H9 (cell line): ENCODE measurements around the gene PTCH1. TPM values are rescaled to one million over a fixed set of nuclear protein-coding genes. Genes with fewer than 3 reads are reported as not detected.

ENCODE experiments used
- DNase-seq: peaks from one replicate; pipeline ENCODE4 v3.0.0-alpha.2; 2017
- H2AFZ ChIP-seq: one replicate; pipeline ENCODE4 v1.6.1; 2013; ENCODE audit warnings: mild to moderate bottlenecking, low read length, control low read depth, moderate library complexity
- H2AK5ac ChIP-seq: 2 replicates; pipeline ENCODE4 v1.6.1; 2013; ENCODE audit warnings: low read length, control low read depth, mixed read lengths; ENCODE audit not compliant: insufficient read length
- H2BK120ac ChIP-seq: one replicate; pipeline ENCODE4 v1.6.1; 2013; ENCODE audit warnings: low read depth, mild to moderate bottlenecking, low read length, control low read depth, inconsistent platforms; ENCODE audit not compliant: poor library complexity, severe bottlenecking
- H2BK12ac ChIP-seq: 2 replicates; pipeline ENCODE4 v1.6.1; 2013; ENCODE audit warnings: low read length, control low read depth, mixed read lengths, low read depth; ENCODE audit not compliant: insufficient read length
- H2BK15ac ChIP-seq: 2 replicates; pipeline ENCODE4 v1.6.1; 2013; ENCODE audit warnings: low read depth, low read length, control low read depth
- H2BK20ac ChIP-seq: one replicate; pipeline ENCODE4 v1.6.1; 2013; ENCODE audit warnings: low read depth, mild to moderate bottlenecking, low read length, control low read depth, inconsistent platforms; ENCODE audit not compliant: poor library complexity, severe bottlenecking
- H2BK5ac ChIP-seq: 2 replicates; pipeline ENCODE4 v1.6.1; 2013; ENCODE audit warnings: low read length, control low read depth, mixed read lengths; ENCODE audit not compliant: insufficient read length
- H3K14ac ChIP-seq: 2 replicates; pipeline ENCODE4 v1.6.1; 2013; ENCODE audit warnings: low read length, control low read depth; ENCODE audit not compliant: insufficient read depth
- H3K18ac ChIP-seq: 2 replicates; pipeline ENCODE4 v1.6.1; 2013; ENCODE audit warnings: low read depth, mild to moderate bottlenecking, mixed read lengths, low read length, control low read depth; ENCODE audit not compliant: insufficient read length
- H3K23ac ChIP-seq: 2 replicates; pipeline ENCODE4 v1.6.1; 2013; ENCODE audit warnings: low read length, control low read depth, mixed read lengths, low read depth; ENCODE audit not compliant: insufficient read length
- H3K23me2 ChIP-seq: 2 replicates; pipeline ENCODE4 v1.6.1; 2013; ENCODE audit warnings: low read depth, mild to moderate bottlenecking, mixed read lengths, low read length, control low read depth; ENCODE audit not compliant: insufficient read length, poor library complexity, severe bottlenecking
- H3K27ac ChIP-seq: 2 replicates; pipeline ENCODE4 v1.5.1; 2013; ENCODE audit warnings: low read length, control low read depth, mixed read lengths, low read depth; ENCODE audit not compliant: insufficient read length
- H3K27me3 ChIP-seq: 2 replicates; pipeline ENCODE4 v1.6.1; 2013; ENCODE audit warnings: low read length, control low read depth, inconsistent platforms; ENCODE audit not compliant: insufficient read depth
- H3K4ac ChIP-seq: 2 replicates; pipeline ENCODE4 v1.6.1; 2013; ENCODE audit warnings: low read depth, mild to moderate bottlenecking, control low read depth, inconsistent platforms, low read length, moderate library complexity
- H3K4me1 ChIP-seq: 2 replicates; pipeline ENCODE4 v1.6.1; 2013; ENCODE audit warnings: low read length, control low read depth, inconsistent platforms; ENCODE audit not compliant: insufficient read depth
- H3K4me2 ChIP-seq: 2 replicates; pipeline ENCODE4 v1.6.1; 2013; ENCODE audit warnings: low read length, control low read depth, mixed read lengths; ENCODE audit not compliant: insufficient read length, insufficient read depth
- H3K56ac ChIP-seq: 2 replicates; pipeline ENCODE4 v1.6.1; 2013; ENCODE audit warnings: low read depth, mild to moderate bottlenecking, mixed read lengths, low read length, control low read depth; ENCODE audit not compliant: insufficient read length
- H3K79me1 ChIP-seq: 2 replicates; pipeline ENCODE4 v1.6.1; 2013; ENCODE audit warnings: low read depth, mild to moderate bottlenecking, moderate library complexity, low read length, control low read depth, inconsistent platforms; ENCODE audit not compliant: insufficient read depth, poor library complexity, severe bottlenecking
- H3K79me2 ChIP-seq: 2 replicates; pipeline ENCODE4 v1.6.1; 2013; ENCODE audit warnings: low read length, control low read depth, inconsistent platforms; ENCODE audit not compliant: insufficient read depth
- H3K9ac ChIP-seq: 2 replicates; pipeline ENCODE4 v1.6.1; 2013; ENCODE audit warnings: low read length, control low read depth, mixed read lengths; ENCODE audit not compliant: insufficient read length; ENCODE audit errors: extremely low read depth
- H3K9me3 ChIP-seq: one replicate; pipeline ENCODE4 v1.6.1; 2013; ENCODE audit warnings: low read depth, low read length, inconsistent platforms; ENCODE audit not compliant: control insufficient read depth
- H3T11ph ChIP-seq: one replicate; pipeline ENCODE4 v1.6.1; 2013; ENCODE audit warnings: mild to moderate bottlenecking, low read length, control low read depth, inconsistent platforms
- H4K20me1 ChIP-seq: one replicate; pipeline ENCODE4 v1.6.1; 2013; ENCODE audit not compliant: control insufficient read depth, insufficient read length, insufficient read depth
- H4K5ac ChIP-seq: 2 replicates; pipeline ENCODE4 v1.6.1; 2013; ENCODE audit warnings: low read depth, mild to moderate bottlenecking, mixed read lengths, low read length, control low read depth; ENCODE audit not compliant: insufficient read length
- H4K8ac ChIP-seq: replicated peaks from 2 replicates; pipeline ENCODE4 v1.6.1; 2013; ENCODE audit warnings: low read length, control low read depth, mixed read lengths, low read depth; ENCODE audit not compliant: insufficient read length
- H4K91ac ChIP-seq: 2 replicates; pipeline ENCODE4 v1.6.1; 2013; ENCODE audit warnings: low read depth, mild to moderate bottlenecking, moderate library complexity, mixed read lengths, low read length, control low read depth; ENCODE audit not compliant: insufficient read length
- H3K27ac Mint-ChIP-seq, 3 experiments: 2 replicates in 2 of 3; 3 replicates in 1 of 3; pipeline ENCODE4 v1.8.0; 2020 to 2021; ENCODE audit warnings: mixed read lengths in 3 of 3, mild to moderate bottlenecking in 1 of 3, moderate library complexity in 1 of 3
- H3K27me3 Mint-ChIP-seq: 2 replicates; pipeline ENCODE4 v1.8.0; 2021; ENCODE audit warnings: low read depth, mild to moderate bottlenecking, moderate library complexity, mixed read lengths
- H3K36me3 Mint-ChIP-seq, 3 experiments: 2 replicates in 2 of 3; 3 replicates in 1 of 3; pipeline ENCODE4 v1.8.0; 2020 to 2021; ENCODE audit warnings: low read depth in 3 of 3, mixed read lengths in 3 of 3; ENCODE audit not compliant: insufficient read depth in 1 of 3
- H3K4me1 Mint-ChIP-seq, 2 experiments: 2 replicates each; pipeline ENCODE4 v1.8.0; 2020; ENCODE audit warnings: mixed read lengths in 2 of 2
- H3K4me3 Mint-ChIP-seq, 2 experiments: 2 replicates in 1 of 2; 3 replicates in 1 of 2; pipeline ENCODE4 v1.8.0; 2020 to 2021; ENCODE audit warnings: mild to moderate bottlenecking in 2 of 2, mixed read lengths in 2 of 2, moderate library complexity in 1 of 2
- H3K9me3 Mint-ChIP-seq, 2 experiments: 2 replicates in 1 of 2; 3 replicates in 1 of 2; pipeline ENCODE4 v1.8.0; 2020; ENCODE audit warnings: mild to moderate bottlenecking in 2 of 2, mixed read lengths in 2 of 2, moderate library complexity in 1 of 2
- CTCF ChIP-seq: fragments of 200-600 bp; sonication (generic); conservative IDR thresholded peaks from 3 replicates; pipeline ENCODE4 v1.8.0; 2021; ENCODE audit warnings: antibody characterized with exemption, mild to moderate bottlenecking
- WGBS: extraction: QIAGEN DNeasy Blood & Tissue Kit; methylation state at CpG from one replicate; pipeline ENCODE4 v1.1.7; 2013; ENCODE audit warnings: missing lambda C conversion rate, low lambda C conversion rate, mixed read lengths; ENCODE audit not compliant: insufficient read length; ENCODE audit errors: extremely low coverage; 5-methylcytosine and 5-hydroxymethylcytosine counted together
- total RNA-seq: library from RNA; stranded (reverse); gene quantifications from 2 replicates; pipeline ENCODE4 v1.2.1, GENCODE V29; 2021

The PTCH1 gene
- total RNA-seq, 1 experiment from 2014 or later, result 9.1 TPM

DNA sequence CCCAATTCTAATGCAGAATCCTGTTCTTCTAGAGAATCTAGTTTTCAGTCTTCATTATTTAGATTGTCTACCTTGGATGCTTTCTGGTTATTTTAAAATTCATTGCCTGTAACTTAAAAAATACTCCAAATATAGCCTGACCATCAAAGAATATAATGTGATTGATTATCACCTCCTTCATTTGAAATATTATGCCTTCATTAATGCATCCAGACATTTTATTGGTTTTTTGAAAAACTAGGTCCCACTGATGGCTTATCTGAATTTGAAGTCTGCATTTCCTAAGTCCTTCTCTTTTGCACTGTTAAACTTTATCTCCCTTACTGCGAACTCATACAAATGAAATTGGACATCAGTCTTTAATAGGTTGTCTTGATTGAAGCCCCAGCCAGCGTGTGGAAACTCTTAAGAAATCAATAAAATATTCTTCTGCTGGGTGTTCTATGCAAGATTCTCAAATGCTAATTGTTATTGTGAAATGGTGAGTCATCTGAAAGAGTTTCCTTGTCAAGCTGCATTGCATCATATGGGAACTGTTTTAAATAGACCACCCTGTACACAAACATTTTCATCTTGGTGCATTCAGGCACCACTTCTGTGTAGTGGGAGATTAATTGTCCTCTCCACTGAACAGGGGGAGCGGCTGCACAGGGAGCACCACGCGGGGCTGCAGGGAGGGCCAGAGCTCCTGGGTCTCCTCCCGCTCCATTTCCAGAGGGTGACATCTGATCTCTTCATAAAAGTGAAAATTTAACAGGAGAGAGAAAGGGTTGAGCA is 106.9 kb downstream of the PTCH1 start:
- TF ChIP-seq CTCF, result no peak
- Histone ChIP-seq H3K27ac (no peak overlapping the region), H3K18ac (no peak overlapping the region), H3K4ac (no peak overlapping the region), H2BK5ac (no peak overlapping the region), H3K23me2 (no peaks in the 10 kb centered on the region), H2BK15ac (no peak overlapping the region), H3K23ac (no peak overlapping the region), H2AK5ac (no peak overlapping the region), H3K27me3 (no peaks in the 10 kb centered on the region), H2AFZ (no peak overlapping the region), H3K4me2 (no peak overlapping the region), H3K4me1 (peaks cover 2% of the 10 kb centered on the region; the same call in 1 of the 2 replicates), H4K5ac (no peak overlapping the region), H4K8ac (no peak overlapping the region), H4K20me1 (no peaks in the 10 kb centered on the region), H4K91ac (no peak overlapping the region), H2BK12ac (no peak overlapping the region), H3K14ac (no peak overlapping the region), H3K9me3 (no peaks in the 10 kb centered on the region), H3T11ph (no peak overlapping the region), H3K79me1 (no peaks in the 10 kb centered on the region), H2BK120ac (no peak overlapping the region), H3K79me2 (no peaks in the 10 kb centered on the region), H3K56ac (no peak overlapping the region), H2BK20ac (no peak overlapping the region), H3K9ac (no peak overlapping the region)
- Mint-ChIP-seq H3K36me3 (no peaks in the 10 kb centered on the region; a peak in 1 of 7 replicates), H3K27ac (no peak overlapping the region), H3K4me3 (no peak overlapping the region), H3K27me3 (no peaks in the 10 kb centered on the region), H3K4me1 (peaks cover 18 to 31% of the 10 kb centered on the region in 2 experiments), H3K9me3 (no peaks in the 10 kb centered on the region)
- DNase-seq, result no peak
- no CpG with 5 or more reads among the region's 6 CpGs for WGBS
